Ovary (tissue), 9 donors: Measurements from ENCODE around the gene FBXL16. TPM values are rescaled to one million over a fixed set of nuclear protein-coding genes. Genes with fewer than 3 reads are reported as not detected.

Experiments
- DNase-seq, 5 donors: peaks; one replicate each; pipeline ENCODE4 v3.0.0-alpha.2; 2019 to 2020
- H3K27ac ChIP-seq, 2 donors: fragments of 200-600 bp; one replicate each; pipeline versions ENCODE4 v1.5.1 to v1.8.0; 2019 to 2022
- H3K27me3 ChIP-seq: fragments of 200-600 bp; one replicate; pipeline ENCODE4 v1.8.0; 2022
- H3K36me3 ChIP-seq: fragments of 200-600 bp; sonication (generic); one replicate; pipeline ENCODE4 v1.5.1; 2019
- H3K4me1 ChIP-seq: one replicate; pipeline ENCODE4 v1.8.1; 2013; ENCODE audit warnings: mild to moderate bottlenecking, moderate library complexity; ENCODE audit not compliant: insufficient read depth
- H3K4me3 ChIP-seq: fragments of 200-600 bp; sonication (generic); one replicate; pipeline ENCODE4 v1.5.1; 2017
- H3K9me3 ChIP-seq, 2 donors: fragments of 200-600 bp in 1 of 2; sonication (generic) in 1 of 2; one replicate each; pipeline versions ENCODE4 v1.5.1 to v1.8.1; 2013 to 2019; ENCODE audit warnings: mild to moderate bottlenecking in 1 of 2, moderate library complexity in 1 of 2
- EP300 ChIP-seq: sonication (generic); formaldehyde crosslinking; IDR thresholded peaks from one replicate; pipeline ENCODE4 v1.6.1; 2017; ENCODE audit warnings: antibody characterized with exemption
- POLR2A ChIP-seq: fragments of 450-650 bp; IDR thresholded peaks from one replicate; pipeline ENCODE4 v1.6.1; 2017; ENCODE audit warnings: antibody characterized with exemption, mild to moderate bottlenecking, moderate library complexity
- WGBS, 3 donors: extraction: QIAGEN DNeasy Blood & Tissue Kit in 1 of 3; methylation state at CpG; one replicate each; pipeline versions ENCODE4 v1.1.5 to v1.1.7; 2013 to 2017; 5-methylcytosine and 5-hydroxymethylcytosine counted together
- intact Hi-C, 4 donors: fragments of 100-400 bp; cut with DNase I; formaldehyde crosslinking; loops; one replicate each; pipeline versions ENCODE4 v1.11.0 to v1.15.1; 2022 to 2023
- polyA plus RNA-seq, 2 donors: library from polyadenylated mRNA; stranded (reverse); fragments of 200-250 nt in 1 of 2; fragments of 350-450 nt in 1 of 2; fragmentation: Illumina TruSeq in 1 of 2; extraction: RNeasy Lipid Tissue Mini Kit (QIAGEN cat#74804) in 1 of 2; gene quantifications; one replicate each; pipeline ENCODE4 v1.2.3, GENCODE V29; 2013 to 2014
- total RNA-seq, 7 donors: library from RNA; depleted of rRNA in 2 of 7; stranded (reverse); fragments of >200 nt in 2 of 7; fragmentation: NEBNext Ultra II Directional in 3 of 7; extraction: Animal tissue kit (Norgen Biotek cat#: 25700) in 3 of 7; gene quantifications; one replicate each; pipeline versions ENCODE4 v1.1.0 to v1.2.4, GENCODE V29; 2016 to 2023
- TF ChIP-seq, protein P1 (sequence below), 3 donors: fragments of 450-650 bp in 2 of 3; fragments of 200-600 bp in 1 of 3; IDR thresholded peaks; one replicate each; pipeline versions ENCODE4 v1.5.1 to v1.8.0; 2016 to 2022; ENCODE audit warnings: antibody characterized with exemption in 3 of 3, mild to moderate bottlenecking in 1 of 3
- donor health status: DM: no; HTN: no; CAD: no; lungs with moderate emphysema.
- donor health status: DM: no; HTN: no; CAD: no.
- donor health status: Bipolar disorder and iron deficiency.
- donor health status: DM: yes; HTN: yes; CAD: no.
- donor health status: DM: no; HTN: no; CAD: no.
- donor health status: DM: yes; HTN: yes; CAD: no.

Gene FBXL16
- total and polyA plus RNA-seq, 9 donors, result 0.22 to 2.5 (median 0.95) TPM; not detected in 1

DNA sequence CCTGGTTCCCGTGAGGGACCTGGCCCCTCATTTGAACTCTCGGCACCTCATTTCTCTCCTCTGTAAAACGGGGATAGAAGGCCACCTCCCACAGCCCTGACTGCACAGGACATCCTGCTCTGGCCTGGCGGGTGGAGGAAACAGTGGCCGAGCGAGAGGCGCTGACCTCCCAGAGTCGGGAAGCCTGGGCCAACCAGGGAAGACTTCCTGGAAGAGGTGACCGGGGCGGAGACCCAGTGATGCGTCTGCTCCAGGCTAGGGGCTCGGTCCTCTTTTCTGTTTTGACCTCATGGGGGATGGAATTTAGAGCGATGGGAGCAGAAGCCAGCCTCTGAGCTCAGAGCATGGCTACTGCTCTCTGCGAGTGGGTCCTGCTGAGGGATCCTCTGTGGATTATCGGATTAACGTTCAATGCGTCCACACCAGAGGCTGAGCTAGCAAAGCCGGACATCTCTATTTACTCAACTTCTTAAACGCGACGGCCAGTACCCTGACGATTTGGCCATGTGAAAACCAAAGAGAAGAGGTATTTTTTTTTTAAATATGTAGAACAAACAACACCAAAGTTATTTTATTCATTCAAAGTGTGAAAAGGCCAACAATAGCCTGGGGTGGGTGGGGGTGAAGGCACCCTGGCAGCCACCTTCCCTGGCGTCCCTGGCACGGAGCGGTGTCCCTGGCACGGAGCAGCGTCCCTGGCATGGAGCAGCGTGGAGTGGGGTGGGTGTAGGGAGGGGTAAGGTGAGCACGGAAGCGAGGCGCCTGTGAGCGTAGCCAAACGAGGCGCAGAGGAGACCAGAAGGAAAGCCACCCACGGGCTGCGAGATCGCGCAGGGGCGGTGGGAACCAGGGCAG, 45.8 kb upstream of the FBXL16 start:
- intact Hi-C loops, result no loop called here
- Histone ChIP-seq H3K27ac (no peak overlapping the region), H3K36me3 (no peaks in the 10 kb centered on the region), H3K4me3 (no peak overlapping the region), H3K4me1 (no peaks in the 10 kb centered on the region), H3K9me3 (peaks cover 0 to under 1% of the 10 kb centered on the region in 2 donors), H3K27me3 (no peaks in the 10 kb centered on the region)
- WGBS, 3 donors, result 52 to 60% (median 58%) methylated on average over 39 of the region's 39 CpGs
- TF ChIP-seq EP300, result no peak
- TF ChIP-seq POLR2A, result no peak
- TF ChIP-seq, protein P1, sequence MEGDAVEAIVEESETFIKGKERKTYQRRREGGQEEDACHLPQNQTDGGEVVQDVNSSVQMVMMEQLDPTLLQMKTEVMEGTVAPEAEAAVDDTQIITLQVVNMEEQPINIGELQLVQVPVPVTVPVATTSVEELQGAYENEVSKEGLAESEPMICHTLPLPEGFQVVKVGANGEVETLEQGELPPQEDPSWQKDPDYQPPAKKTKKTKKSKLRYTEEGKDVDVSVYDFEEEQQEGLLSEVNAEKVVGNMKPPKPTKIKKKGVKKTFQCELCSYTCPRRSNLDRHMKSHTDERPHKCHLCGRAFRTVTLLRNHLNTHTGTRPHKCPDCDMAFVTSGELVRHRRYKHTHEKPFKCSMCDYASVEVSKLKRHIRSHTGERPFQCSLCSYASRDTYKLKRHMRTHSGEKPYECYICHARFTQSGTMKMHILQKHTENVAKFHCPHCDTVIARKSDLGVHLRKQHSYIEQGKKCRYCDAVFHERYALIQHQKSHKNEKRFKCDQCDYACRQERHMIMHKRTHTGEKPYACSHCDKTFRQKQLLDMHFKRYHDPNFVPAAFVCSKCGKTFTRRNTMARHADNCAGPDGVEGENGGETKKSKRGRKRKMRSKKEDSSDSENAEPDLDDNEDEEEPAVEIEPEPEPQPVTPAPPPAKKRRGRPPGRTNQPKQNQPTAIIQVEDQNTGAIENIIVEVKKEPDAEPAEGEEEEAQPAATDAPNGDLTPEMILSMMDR (IDR thresholded peaks at IDR 0.05), result no peak
- DNase-seq, result no peak

DNA sequence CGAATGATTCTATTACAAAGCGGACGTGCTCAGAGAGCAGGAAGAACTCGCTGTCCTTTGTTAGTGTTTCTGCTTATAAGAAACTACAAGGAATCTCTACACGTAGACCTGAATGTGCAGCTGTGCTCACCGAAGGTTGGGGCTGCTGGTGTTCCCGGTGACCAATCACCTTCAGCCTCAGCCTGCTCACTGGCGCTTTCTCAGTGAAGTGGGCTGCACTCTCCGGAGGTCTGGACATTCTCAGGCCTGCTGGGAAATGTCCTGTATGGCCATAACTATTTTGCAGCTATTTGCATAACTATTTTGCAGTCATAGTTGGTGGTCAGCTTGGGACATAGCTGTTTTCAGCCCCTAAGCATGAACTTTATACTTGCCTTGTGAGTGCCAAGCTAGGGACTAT, 44.9 kb upstream of the FBXL16 start:
- DNase-seq, result no peak
- no peak overlapping the region for H3K4me3 ChIP-seq
- no peaks in the 10 kb centered on the region for H3K4me1 ChIP-seq
- no peaks in the 10 kb centered on the region for H3K27me3 ChIP-seq
- TF ChIP-seq, protein P1 (IDR thresholded peaks at IDR 0.05), result no peak
- TF ChIP-seq POLR2A (no peak), EP300 (no peak)
- H3K9me3 ChIP-seq, result no peaks in the 10 kb centered on the region
- intact Hi-C loops, result no loop called here
- 34 to 48% (median 48%) methylated on average over 9 of the region's 9 CpGs for WGBS, 3 donors
- no peak overlapping the region for H3K27ac ChIP-seq
- no peaks in the 10 kb centered on the region for H3K36me3 ChIP-seq

DNA sequence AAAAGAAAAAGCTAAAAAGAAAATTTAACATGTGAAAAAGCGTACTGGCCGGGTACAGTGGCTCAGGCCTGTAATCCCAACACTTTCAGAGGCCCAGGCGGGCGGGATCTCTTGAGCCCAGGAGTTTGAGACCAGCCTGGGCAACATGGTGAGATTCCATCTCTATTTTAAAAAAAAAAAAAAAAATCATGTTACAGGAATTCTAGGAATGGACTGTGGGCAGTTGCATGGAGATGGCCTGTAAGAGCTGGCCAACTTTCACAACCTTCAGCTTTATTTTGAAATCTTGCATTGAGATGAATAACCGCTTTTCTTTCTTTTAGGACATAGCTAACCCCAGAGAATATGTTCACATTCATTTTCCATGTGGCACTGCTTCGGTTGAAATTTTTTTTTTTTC, 43.4 kb upstream of the FBXL16 start:
- WGBS, 3 donors, result 56 to 83% (median 70%) methylated on average over 6 of the region's 6 CpGs
- TF ChIP-seq EP300 (no peak), POLR2A (no peak)
- TF ChIP-seq, protein P1 (IDR thresholded peaks at IDR 0.05), result no peak
- H3K4me1 ChIP-seq, result no peaks in the 10 kb centered on the region
- no peak overlapping the region for H3K27ac ChIP-seq
- no peak overlapping the region for H3K4me3 ChIP-seq
- no peak for DNase-seq
- H3K27me3 ChIP-seq, result no peaks in the 10 kb centered on the region
- no peaks in the 10 kb centered on the region for H3K9me3 ChIP-seq
- H3K36me3 ChIP-seq, result no peaks in the 10 kb centered on the region
- intact Hi-C loops, result no loop called here

DNA sequence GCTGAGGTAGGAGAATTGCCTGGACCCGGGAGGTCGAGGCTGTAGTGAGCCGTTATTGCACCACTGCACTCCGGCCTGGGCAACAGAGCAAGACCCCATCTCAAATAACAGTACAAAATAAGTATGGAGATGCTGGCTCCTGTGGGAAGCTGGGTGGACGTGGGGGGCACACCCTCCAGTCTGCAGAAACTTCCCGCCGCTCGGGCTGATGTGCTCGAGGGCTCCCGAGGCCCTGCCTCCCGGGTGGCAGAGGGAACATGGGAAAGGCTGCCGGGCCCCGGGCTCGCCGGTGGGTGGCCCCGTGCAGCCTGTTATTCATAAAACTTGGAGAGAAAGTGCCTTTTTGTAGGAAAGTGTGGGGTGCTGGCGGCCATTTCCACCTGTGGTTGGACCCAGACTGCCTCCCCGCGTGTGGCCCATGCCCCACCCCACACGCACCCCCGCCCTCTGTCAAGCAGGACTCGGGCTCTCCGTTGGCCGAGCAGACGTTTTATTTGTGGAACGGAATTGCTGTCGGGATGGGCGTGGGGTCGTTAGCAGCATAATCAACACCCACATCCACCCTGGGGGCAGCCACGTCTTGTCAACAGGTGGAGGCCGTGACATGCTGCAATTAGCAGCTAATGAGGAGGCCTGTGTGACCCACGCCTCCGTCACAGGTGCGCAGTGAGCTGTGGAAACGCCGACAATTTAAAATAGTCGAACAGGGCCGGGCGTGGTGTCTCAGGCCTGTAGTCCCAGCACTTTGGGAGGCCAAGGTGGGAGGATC, 42.6 kb upstream of the FBXL16 start:
- DNase-seq, result no peak
- intact Hi-C loops, result no loop called here
- H3K9me3 ChIP-seq, result no peaks in the 10 kb centered on the region
- TF ChIP-seq, protein P1 (IDR thresholded peaks at IDR 0.05), result no peak
- TF ChIP-seq POLR2A (no peak), EP300 (no peak)
- WGBS, 3 donors, result 75 to 81% (median 77%) methylated on average over 39 of the region's 39 CpGs
- H3K4me3 ChIP-seq, result no peak overlapping the region
- H3K27me3 ChIP-seq, result no peaks in the 10 kb centered on the region
- no peaks in the 10 kb centered on the region for H3K36me3 ChIP-seq
- no peaks in the 10 kb centered on the region for H3K4me1 ChIP-seq
- H3K27ac ChIP-seq, result no peak overlapping the region
